ENCODE results near the gene TTC39B. TPM values are rescaled to one million over a fixed set of nuclear protein-coding genes. Genes with fewer than 3 reads are reported as not detected.

Gene TTC39B
- total RNA-seq, 1 experiment from 2014 or later, result 6.0 TPM

- TF ChIP-seq, protein P1, sequence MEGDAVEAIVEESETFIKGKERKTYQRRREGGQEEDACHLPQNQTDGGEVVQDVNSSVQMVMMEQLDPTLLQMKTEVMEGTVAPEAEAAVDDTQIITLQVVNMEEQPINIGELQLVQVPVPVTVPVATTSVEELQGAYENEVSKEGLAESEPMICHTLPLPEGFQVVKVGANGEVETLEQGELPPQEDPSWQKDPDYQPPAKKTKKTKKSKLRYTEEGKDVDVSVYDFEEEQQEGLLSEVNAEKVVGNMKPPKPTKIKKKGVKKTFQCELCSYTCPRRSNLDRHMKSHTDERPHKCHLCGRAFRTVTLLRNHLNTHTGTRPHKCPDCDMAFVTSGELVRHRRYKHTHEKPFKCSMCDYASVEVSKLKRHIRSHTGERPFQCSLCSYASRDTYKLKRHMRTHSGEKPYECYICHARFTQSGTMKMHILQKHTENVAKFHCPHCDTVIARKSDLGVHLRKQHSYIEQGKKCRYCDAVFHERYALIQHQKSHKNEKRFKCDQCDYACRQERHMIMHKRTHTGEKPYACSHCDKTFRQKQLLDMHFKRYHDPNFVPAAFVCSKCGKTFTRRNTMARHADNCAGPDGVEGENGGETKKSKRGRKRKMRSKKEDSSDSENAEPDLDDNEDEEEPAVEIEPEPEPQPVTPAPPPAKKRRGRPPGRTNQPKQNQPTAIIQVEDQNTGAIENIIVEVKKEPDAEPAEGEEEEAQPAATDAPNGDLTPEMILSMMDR (IDR thresholded peaks at IDR 0.05; ENCODE audit: unreplicated experiment), result no peak
- peaks cover 3% of the 10 kb centered on the region for H3K9me3 Mint-ChIP-seq (ENCODE audit: low read depth, unreplicated experiment)
- H3K27ac Mint-ChIP-seq (ENCODE audit: unreplicated experiment), result no peak overlapping the region
- CTCF ChIA-PET, result no interaction called here
- no peak overlapping the region for H3K4me3 Mint-ChIP-seq (ENCODE audit: low read depth, unreplicated experiment)
- BruUV-seq (replicated peaks), result no TSS peak
- no peaks in the 10 kb centered on the region for H3K27me3 Mint-ChIP-seq (ENCODE audit: unreplicated experiment)
- intact Hi-C loops (cut with micrococcal nuclease; ENCODE audit: unreplicated experiment), result no loop called here
- no peak for DNase-seq
- no peaks in the 10 kb centered on the region for H3K4me1 Mint-ChIP-seq (ENCODE audit: low read depth, unreplicated experiment)
- peaks cover 18% of the 10 kb centered on the region for H3K36me3 Mint-ChIP-seq (ENCODE audit: insufficient read depth, unreplicated experiment)
These were observed 6.8 kb downstream of the TTC39B start for GRCh38 chr9:15300218-15300617.

- intact Hi-C loops (cut with micrococcal nuclease; ENCODE audit: unreplicated experiment), result no loop called here
- peaks cover 3% of the 10 kb centered on the region for H3K9me3 Mint-ChIP-seq (ENCODE audit: low read depth, unreplicated experiment)
- H3K27me3 Mint-ChIP-seq (ENCODE audit: unreplicated experiment), result no peaks in the 10 kb centered on the region
- no peak overlapping the region for H3K27ac Mint-ChIP-seq (ENCODE audit: unreplicated experiment)
- H3K36me3 Mint-ChIP-seq (ENCODE audit: insufficient read depth, unreplicated experiment), result peaks cover 18% of the 10 kb centered on the region
- no peak overlapping the region for H3K4me3 Mint-ChIP-seq (ENCODE audit: low read depth, unreplicated experiment)
- TF ChIP-seq, protein P1 (IDR thresholded peaks at IDR 0.05; ENCODE audit: unreplicated experiment), result no peak
- CTCF ChIA-PET, result no interaction called here
- BruUV-seq (replicated peaks), result no TSS peak
- no peak for DNase-seq
- H3K4me1 Mint-ChIP-seq (ENCODE audit: low read depth, unreplicated experiment), result no peaks in the 10 kb centered on the region
These were observed 7.6 kb downstream of the TTC39B start for GRCh38 chr9:15299374-15299939.

GRCh38 chr9:15298362-15298761 lies 8.7 kb downstream of the TTC39B start:
- CTCF ChIA-PET, result no interaction called here
- peaks cover 18% of the 10 kb centered on the region for H3K36me3 Mint-ChIP-seq (ENCODE audit: insufficient read depth, unreplicated experiment)

GRCh38 chr9:15295761-15296405 lies 11.1 kb downstream of the TTC39B start:
- DNase-seq, result no peak
- no TSS peak for BruUV-seq (replicated peaks)

More at GRCh38 chr9:15298362-15298761, 8.7 kb downstream of the TTC39B start:
- H3K9me3 Mint-ChIP-seq (ENCODE audit: low read depth, unreplicated experiment), result peaks cover 3% of the 10 kb centered on the region
- no peaks in the 10 kb centered on the region for H3K27me3 Mint-ChIP-seq (ENCODE audit: unreplicated experiment)
- intact Hi-C loops (cut with micrococcal nuclease; ENCODE audit: unreplicated experiment), result no loop called here
- TF ChIP-seq, protein P1 (IDR thresholded peaks at IDR 0.05; ENCODE audit: unreplicated experiment), result no peak
- no peak overlapping the region for H3K27ac Mint-ChIP-seq (ENCODE audit: unreplicated experiment)
- no peak overlapping the region for H3K4me3 Mint-ChIP-seq (ENCODE audit: low read depth, unreplicated experiment)
- no TSS peak for BruUV-seq (replicated peaks)
- no peaks in the 10 kb centered on the region for H3K4me1 Mint-ChIP-seq (ENCODE audit: low read depth, unreplicated experiment)
- DNase-seq, result no peak

More at GRCh38 chr9:15295761-15296405, 11.1 kb downstream of the TTC39B start:
- Mint-ChIP-seq H3K4me3 (ENCODE audit: low read depth, unreplicated experiment) (peak overlapping the region; percentile 63), H3K9me3 (ENCODE audit: low read depth, unreplicated experiment) (peaks cover 3% of the 10 kb centered on the region), H3K27me3 (ENCODE audit: unreplicated experiment) (no peaks in the 10 kb centered on the region), H3K4me1 (ENCODE audit: low read depth, unreplicated experiment) (no peaks in the 10 kb centered on the region), H3K36me3 (ENCODE audit: insufficient read depth, unreplicated experiment) (peaks cover 14% of the 10 kb centered on the region), H3K27ac (ENCODE audit: unreplicated experiment) (peak overlapping the region; percentile 70)
- CTCF ChIA-PET, result no interaction called here
- intact Hi-C loops (cut with micrococcal nuclease; ENCODE audit: unreplicated experiment), result no loop called here
- TF ChIP-seq, protein P1 (IDR thresholded peaks at IDR 0.05; ENCODE audit: unreplicated experiment), result no peak

All from Calu3 (cell line).